GM19397 (cell line): ENCODE measurements around the gene DCTN3.

Source experiments
- ATAC-seq: cut with Tn5 transposase; IDR thresholded peaks from one replicate; pipeline ENCODE4 v1.9.1; 2021; ENCODE audit warnings: mild to moderate bottlenecking, moderate library complexity; ENCODE audit not compliant: unreplicated experiment

DCTN3 gene

DNA sequence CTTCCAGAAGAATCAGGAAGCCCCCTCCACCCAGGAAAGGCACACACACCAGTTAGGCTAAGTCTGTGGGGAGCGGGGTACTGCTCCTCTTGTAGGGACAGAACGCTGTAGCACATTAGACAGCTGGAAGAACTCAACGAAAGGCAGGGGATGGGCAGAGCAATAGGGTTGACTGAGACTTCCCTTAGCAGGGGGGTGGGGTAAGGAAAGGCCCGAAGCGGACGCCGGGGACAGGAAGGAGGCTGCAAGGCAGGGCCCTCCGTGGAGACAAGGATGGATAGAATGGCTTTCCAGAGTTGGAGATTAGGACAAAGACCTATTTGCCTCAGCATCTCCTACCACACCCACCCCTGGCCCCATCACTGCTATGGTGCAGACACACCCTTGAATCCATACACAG is 45.1 kb downstream of the DCTN3 start:
- no peak for ATAC-seq

DNA sequence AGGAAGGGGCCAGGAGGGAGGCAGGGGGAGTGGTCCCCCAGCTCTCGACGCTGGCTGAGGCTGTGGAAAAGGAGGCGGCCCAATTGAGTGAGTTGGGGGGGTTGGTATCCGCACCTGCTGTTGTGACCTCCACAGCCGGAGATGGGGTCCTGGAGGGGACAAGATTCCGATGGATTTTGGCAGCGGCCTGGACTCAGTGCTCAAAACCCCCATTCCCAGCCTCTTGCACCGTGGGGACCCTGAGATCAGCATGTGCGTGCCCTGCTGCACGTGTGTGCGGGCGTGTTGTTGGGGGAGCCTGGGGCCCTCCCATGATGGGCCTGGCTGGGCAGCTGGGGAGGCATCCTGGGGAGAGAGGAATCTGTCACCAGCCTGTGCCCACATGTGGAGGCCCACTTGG is 45.7 kb downstream of the DCTN3 start:
- no peak for ATAC-seq

DNA sequence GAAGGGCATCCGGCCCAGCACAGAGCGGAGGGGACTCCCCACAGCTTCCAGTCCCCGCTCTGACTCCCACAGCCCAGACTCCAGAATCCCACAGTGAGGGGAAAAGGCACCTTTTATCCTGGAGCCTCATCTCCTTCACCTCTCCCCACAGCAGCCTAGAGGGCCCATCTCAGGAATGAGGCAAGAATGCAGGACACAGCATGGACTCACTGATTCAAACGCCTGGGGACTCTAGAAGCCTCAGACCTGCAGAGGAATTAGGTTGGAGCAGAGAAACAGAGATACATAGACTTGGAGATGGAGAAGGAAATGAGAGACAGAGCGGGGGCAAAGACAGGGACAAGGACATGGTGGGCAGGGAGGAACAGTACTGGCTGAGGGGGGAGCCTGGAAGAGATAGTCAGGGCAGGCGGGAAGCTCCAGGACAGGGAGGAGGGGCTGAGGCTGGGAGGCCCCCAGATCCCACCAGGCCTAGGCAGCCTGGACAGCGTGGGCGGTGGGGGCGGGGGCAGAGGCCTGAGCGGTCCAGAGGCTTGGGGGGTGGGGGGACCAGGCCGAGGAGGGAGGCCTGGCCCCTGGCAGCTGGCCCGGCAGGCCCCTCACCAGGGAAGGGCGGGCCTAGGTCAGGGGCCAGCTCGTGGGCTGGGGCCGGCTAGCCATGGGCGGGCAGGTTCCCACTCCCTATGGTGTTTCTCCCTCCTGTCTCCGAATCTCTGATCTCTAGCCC is 46.5 kb downstream of the DCTN3 start:
- no peak for ATAC-seq

DNA sequence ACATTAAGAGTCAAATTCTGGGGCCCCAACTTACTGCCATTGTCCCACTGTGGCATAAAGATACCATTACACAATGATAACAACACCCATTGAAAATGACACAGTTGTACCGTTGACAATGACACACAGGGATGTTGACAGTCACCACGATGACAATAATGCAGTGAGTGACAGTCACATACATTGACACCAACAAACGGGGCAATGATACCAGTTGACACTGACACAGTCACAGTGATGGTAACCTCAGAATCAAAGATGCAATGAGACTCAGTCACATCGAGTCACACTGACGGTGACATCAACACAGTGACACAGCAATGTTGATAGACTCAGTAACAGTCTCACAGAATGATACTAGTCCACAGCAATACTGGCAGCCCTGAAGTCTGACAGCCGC is 47.7 kb downstream of the DCTN3 start:
- ATAC-seq = no peak

DNA sequence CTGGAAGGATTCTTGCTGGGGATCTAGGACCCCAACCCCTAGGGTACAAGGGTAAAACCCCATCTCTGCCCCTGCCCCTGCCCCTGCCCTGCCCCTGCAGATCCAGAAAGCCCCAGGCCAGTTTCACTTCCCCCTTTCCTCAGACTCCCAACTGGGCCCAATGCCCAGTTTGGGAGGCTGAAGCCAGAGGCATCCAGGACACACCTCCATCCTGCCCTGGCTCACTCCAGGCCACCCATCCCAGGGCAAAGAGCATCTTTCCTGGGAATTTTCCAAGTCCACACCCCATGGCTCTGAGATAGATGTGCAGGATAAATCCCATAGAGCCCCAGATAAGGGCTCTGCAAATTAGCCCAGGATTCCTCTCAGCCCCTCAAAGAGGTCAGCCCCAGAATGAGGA is 48.2 kb downstream of the DCTN3 start:
- no peak for ATAC-seq

DNA sequence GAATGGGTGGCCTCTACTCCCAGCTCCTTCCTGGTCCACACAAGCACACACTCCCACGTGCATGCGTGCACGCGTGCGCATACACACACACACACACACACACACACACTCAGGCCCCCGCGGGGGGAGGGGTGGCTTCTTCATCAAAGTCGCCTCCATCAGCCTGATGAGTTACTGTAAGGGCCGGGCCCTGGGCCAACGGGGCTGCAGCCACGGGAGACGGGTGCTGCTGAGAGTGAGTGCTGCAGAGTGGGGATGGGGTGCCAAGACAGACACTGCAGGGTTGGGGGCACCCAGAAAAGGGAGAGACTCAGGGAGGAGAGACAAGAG is 48.8 kb downstream of the DCTN3 start:
- no peak for ATAC-seq

DNA sequence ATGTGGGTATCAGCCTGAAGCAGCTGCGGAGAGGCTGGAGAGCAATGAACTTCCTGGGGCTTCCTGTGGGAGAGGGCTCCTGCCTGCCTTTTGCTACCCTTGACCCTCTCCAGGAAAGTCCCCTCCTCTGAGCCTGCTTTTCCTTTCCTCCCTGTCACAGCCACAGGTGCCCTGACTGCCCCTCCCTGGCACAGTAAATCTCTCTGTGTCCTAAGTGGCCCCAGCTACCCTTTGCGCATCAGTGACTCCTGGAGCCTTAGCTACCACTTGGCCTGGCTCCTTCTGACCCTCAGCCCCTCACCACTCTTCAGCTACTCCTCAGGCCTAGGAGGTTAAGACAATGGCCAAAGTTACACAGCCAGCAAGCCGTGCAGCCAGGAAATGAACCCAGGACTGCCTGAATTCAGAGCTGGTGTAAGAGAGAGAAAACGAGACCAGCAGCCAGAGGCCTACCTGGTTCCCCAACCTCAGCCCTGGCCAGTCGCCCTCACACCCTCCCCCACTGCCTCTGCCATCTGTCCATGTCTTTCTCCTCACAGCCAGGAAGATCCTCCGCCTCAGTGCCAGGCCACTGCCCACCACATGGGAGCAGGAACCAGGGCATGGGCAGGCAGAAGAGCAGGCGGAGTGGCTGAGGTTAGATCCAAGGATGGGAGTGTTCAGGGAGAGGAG is 49.4 kb downstream of the DCTN3 start:
- no peak for ATAC-seq

DNA sequence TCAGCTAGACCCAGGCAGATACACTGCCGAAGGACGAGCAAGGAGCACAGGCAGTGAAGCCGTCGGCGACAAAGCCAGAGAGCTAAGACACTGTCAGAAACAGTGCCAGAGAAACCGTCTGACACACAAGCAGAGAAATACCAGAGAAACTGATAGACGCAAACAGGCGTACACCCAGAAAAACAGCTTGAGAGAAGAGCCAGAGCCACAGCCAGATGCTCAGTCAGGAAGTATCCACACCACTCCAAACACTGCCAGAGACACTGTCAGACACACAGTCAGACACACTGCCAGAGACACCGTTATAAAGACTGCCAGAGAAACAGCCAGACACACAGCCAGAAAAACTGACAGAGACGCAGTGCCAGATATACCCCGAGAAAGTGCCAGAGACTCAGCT is 49.9 kb downstream of the DCTN3 start:
- ATAC-seq = no peak

DNA sequence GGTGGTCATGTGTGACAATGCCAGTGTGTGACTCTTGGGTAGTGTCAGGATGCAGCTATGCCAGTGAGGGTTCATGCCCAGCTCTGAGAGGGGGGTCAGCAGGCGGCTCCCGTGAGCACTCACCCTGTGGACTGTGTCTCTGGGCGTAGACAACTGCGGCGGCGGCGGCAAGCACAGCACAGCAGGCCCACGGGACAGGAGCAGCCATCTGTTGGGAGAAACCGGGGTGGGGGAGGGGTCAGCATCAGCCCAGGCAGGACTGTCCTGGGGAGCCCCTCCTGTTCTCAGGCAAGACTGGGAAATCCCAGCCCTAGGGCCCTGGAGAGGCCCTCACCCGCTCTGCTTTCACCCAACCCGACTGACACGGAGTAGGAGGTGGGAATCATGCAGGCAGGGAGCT is 51.5 kb downstream of the DCTN3 start:
- ATAC-seq = no peak

DNA sequence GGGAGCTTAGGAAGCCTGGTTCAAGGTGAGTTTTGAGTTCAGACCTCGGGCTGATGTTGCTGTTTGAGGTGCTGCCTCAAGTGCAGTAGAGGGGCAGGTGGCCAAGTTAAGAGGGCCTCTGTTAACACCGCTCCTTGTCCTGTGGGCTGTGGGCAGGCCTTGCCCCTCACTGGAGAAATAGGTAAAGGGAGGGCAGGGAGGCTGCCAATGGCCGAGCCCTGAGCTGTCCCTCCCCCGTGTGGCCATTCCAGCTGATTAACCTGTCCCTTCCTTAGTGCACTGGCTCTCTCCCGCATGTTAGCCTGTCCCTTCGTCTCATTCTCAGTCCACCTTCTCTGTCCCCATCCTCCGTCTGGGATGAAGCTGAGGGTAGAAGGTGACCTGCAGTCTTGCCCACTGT is 52.2 kb downstream of the DCTN3 start:
- ATAC-seq = no peak

DNA sequence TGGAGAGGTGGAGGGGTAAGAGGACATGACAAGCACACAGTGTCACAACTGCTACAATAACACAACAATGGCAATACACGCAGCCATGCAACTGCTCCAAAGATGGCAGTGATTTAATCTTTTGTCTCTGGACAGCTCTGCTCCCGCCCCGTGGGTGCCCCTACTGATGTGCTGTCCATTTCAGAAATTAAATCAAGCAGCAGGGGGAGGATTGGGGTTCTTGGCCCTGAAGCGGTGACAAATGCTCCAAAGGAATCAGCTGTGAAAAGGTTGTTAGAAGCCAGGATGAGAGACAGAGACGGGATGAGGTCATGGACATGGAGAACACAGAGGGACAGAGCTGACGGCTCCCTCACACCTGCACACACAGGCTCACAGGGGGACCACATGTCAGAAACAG is 53.3 kb downstream of the DCTN3 start:
- ATAC-seq = no peak

DNA sequence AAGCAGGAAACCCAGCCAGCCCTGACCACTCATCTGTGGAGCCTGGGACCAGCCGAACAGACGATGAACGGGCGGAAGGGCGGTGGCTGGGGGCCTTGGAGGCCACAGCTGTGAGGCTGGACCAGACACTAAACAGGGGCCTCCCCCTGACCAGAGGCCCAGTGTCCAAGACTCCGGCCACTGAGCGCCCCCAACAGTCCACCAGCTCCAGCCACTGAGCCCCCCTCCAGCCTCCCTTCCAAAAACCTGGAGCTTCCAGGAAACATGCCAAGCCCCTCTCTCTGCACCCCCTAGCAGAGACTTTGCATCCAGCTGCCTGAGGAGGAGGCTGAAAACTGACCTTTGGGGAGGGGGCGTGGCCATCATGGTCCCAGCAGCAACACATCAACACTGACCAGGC is 54.0 kb downstream of the DCTN3 start:
- no peak for ATAC-seq

DNA sequence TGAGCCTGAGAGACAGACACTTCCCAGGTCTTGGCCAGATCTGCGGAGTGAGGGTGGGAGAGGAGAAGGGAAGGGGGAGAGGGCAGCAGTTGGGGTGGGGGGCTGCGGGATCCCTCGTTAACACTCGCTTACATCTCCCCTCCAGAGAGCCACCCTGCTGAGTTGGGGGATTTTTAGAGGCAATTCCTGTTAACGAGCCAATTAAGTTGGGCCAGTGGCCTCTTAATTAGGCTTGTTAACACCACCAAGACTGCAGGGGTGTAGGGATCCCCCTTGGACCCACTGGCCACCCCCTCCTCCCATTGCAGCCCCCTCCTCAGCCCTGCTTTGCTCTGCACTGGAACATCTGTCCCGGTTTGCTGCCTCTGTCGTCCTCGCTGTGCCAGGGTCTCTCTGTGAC is 54.4 kb downstream of the DCTN3 start:
- no peak for ATAC-seq

DNA sequence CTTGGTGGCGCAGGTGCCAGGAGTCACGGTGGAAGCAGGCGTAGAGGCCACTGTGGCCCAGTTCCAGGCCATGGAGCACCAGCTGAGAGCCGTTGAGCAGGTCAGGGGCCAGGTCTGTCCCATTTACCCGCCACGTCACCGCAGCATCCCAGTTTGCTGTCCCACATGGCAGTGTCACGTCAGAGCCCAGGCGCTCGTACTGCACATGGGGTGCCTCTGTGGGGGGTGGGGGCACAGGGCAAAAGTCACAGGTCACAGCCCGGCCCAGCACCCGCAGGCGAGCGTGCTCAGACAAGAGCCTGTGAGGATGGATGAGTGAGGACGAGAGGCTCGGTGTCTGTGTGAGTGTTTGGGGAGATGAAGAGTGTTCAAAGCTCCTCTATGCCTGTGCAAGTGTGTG is 55.7 kb downstream of the DCTN3 start:
- ATAC-seq = no peak
